Astrocyte (in vitro differentiated cells and primary cell): ENCODE data around the gene PELI3. TPM values are rescaled to one million over a fixed set of nuclear protein-coding genes. Genes with fewer than 3 reads are reported as not detected.

Experiments used
- DNase-seq: peaks from one replicate; pipeline ENCODE4 v3.0.0-alpha.2; 2010; ENCODE audit warnings: low read depth
- FAIRE-seq: peaks from 2 replicates; lab custom pipeline; 2011; peaks lifted over from hg19 to GRCh38; lab: Jason Lieb, UNC
- H2AFZ ChIP-seq: 2 replicates; pipeline ENCODE4 v1.6.0; 2012; ENCODE audit warnings: low read depth, low read length, inconsistent platforms
- H3K27ac ChIP-seq: 2 replicates; pipeline ENCODE4 v1.5.1; 2011; ENCODE audit warnings: low read depth, low read length, inconsistent platforms
- H3K27me3 ChIP-seq: 2 replicates; pipeline ENCODE4 v1.6.0; 2011; ENCODE audit warnings: low read length, inconsistent platforms; ENCODE audit not compliant: insufficient read depth
- H3K36me3 ChIP-seq: 2 replicates; pipeline ENCODE4 v1.5.1; 2011; ENCODE audit warnings: low read length, inconsistent platforms; ENCODE audit not compliant: insufficient read depth
- H3K4me1 ChIP-seq: 2 replicates; pipeline ENCODE4 v1.5.1; 2011; ENCODE audit warnings: low read length, inconsistent platforms; ENCODE audit not compliant: insufficient read depth
- H3K4me2 ChIP-seq: 2 replicates; pipeline ENCODE4 v1.6.0; 2012; ENCODE audit warnings: low read length, inconsistent platforms
- H3K4me3 ChIP-seq: 2 replicates; pipeline ENCODE4 v1.5.1; 2011; ENCODE audit warnings: low read depth, mild to moderate bottlenecking, low read length, inconsistent platforms; ENCODE audit not compliant: insufficient read depth
- H3K79me2 ChIP-seq: 2 replicates; pipeline ENCODE4 v1.6.0; 2012; ENCODE audit warnings: mild to moderate bottlenecking, low read length, inconsistent platforms; ENCODE audit not compliant: insufficient read depth
- H3K9ac ChIP-seq: 2 replicates; pipeline ENCODE4 v1.6.0; 2012; ENCODE audit warnings: mild to moderate bottlenecking, low read length, inconsistent platforms
- H3K9me3 ChIP-seq: 2 replicates; pipeline ENCODE4 v1.5.1; 2012; ENCODE audit warnings: low read depth, mild to moderate bottlenecking, low read length, inconsistent platforms; ENCODE audit not compliant: insufficient read depth
- H4K20me1 ChIP-seq: 2 replicates; pipeline ENCODE4 v1.6.0; 2012; ENCODE audit warnings: low read length, inconsistent platforms; ENCODE audit not compliant: insufficient read depth
- H3K27ac Mint-ChIP-seq: one replicate; pipeline ENCODE4 v1.8.0; 2021; ENCODE audit warnings: mild to moderate bottlenecking, mixed read lengths; ENCODE audit not compliant: unreplicated experiment
- H3K27me3 Mint-ChIP-seq: one replicate; pipeline ENCODE4 v1.8.0; 2021; ENCODE audit warnings: low read depth, mixed read lengths; ENCODE audit not compliant: unreplicated experiment
- H3K36me3 Mint-ChIP-seq: one replicate; pipeline ENCODE4 v1.8.0; 2021; ENCODE audit warnings: low read depth, mixed read lengths; ENCODE audit not compliant: unreplicated experiment
- H3K4me1 Mint-ChIP-seq: one replicate; pipeline ENCODE4 v1.8.0; 2021; ENCODE audit warnings: low read depth, mixed read lengths; ENCODE audit not compliant: unreplicated experiment
- H3K4me3 Mint-ChIP-seq: one replicate; pipeline ENCODE4 v1.8.0; 2021; ENCODE audit warnings: mild to moderate bottlenecking, moderate library complexity, mixed read lengths; ENCODE audit not compliant: unreplicated experiment
- H3K9me3 Mint-ChIP-seq: one replicate; pipeline ENCODE4 v1.8.0; 2021; ENCODE audit warnings: mild to moderate bottlenecking, mixed read lengths; ENCODE audit not compliant: unreplicated experiment
- CTCF ChIP-seq: IDR thresholded peaks from 2 replicates; pipeline ENCODE4 v1.5.1; 2011; ENCODE audit warnings: low read depth, mild to moderate bottlenecking, inconsistent platforms, low read length, moderate library complexity; ENCODE audit not compliant: insufficient read depth
- EZH2 ChIP-seq: IDR thresholded peaks from 2 replicates; pipeline ENCODE4 v1.6.1; 2012; ENCODE audit warnings: mild to moderate bottlenecking, low read length, inconsistent platforms; ENCODE audit not compliant: insufficient read depth
- total RNA-seq: library from RNA; stranded (reverse); gene quantifications from 2 replicates; pipeline ENCODE4 v1.2.1, GENCODE V29; 2021

The PELI3 gene
- total RNA-seq, 1 donor from 2014 or later: 4.6 TPM

- no peaks in the 10 kb centered on the region for H3K4me1 Mint-ChIP-seq
- Histone ChIP-seq H3K27ac (no peak overlapping the region), H3K27me3 (peaks cover 3% of the 10 kb centered on the region), H3K4me1 (no peaks in the 10 kb centered on the region), H3K4me2 (no peak overlapping the region), H3K36me3 (no peaks in the 10 kb centered on the region), H3K9ac (no peak overlapping the region), H3K4me3 (no peak overlapping the region), H3K79me2 (no peaks in the 10 kb centered on the region), H4K20me1 (no peaks in the 10 kb centered on the region), H2AFZ (no peak overlapping the region), H3K9me3 (peaks cover 11% of the 10 kb centered on the region)
- no peak for TF ChIP-seq CTCF
- TF ChIP-seq EZH2: no peak
- H3K4me3 Mint-ChIP-seq: no peak overlapping the region
- DNase-seq (peak; percentile 47), FAIRE-seq (peak; percentile 9)
- H3K9me3 Mint-ChIP-seq: peaks cover 11% of the 10 kb centered on the region
- peaks cover under 1% of the 10 kb centered on the region for H3K36me3 Mint-ChIP-seq
- H3K27me3 Mint-ChIP-seq: peaks cover 11% of the 10 kb centered on the region
- no peak overlapping the region for H3K27ac Mint-ChIP-seq
Measured at GRCh38 chr11:66443602-66444001, 23.1 kb upstream of the PELI3 start.

GRCh38 chr11:66447012-66447411 is 19.7 kb upstream of the PELI3 start:
- Mint-ChIP-seq H3K4me3 (no peak overlapping the region), H3K4me1 (no peaks in the 10 kb centered on the region), H3K27ac (no peak overlapping the region), H3K36me3 (peaks cover 2% of the 10 kb centered on the region), H3K27me3 (peaks cover 29% of the 10 kb centered on the region), H3K9me3 (peaks cover 11% of the 10 kb centered on the region)
- no peak overlapping the region for H3K27ac ChIP-seq
- no peaks in the 10 kb centered on the region for H4K20me1 ChIP-seq
- H3K36me3 ChIP-seq: no peaks in the 10 kb centered on the region
- peaks cover 11% of the 10 kb centered on the region for H3K9me3 ChIP-seq
- no peak for FAIRE-seq
- no peak for TF ChIP-seq EZH2
- DNase-seq: no peak
- no peaks in the 10 kb centered on the region for H3K79me2 ChIP-seq
- no peaks in the 10 kb centered on the region for H3K4me1 ChIP-seq
- H3K4me3 ChIP-seq: no peak overlapping the region
- no peak overlapping the region for H3K9ac ChIP-seq
- no peak overlapping the region for H3K4me2 ChIP-seq
- H2AFZ ChIP-seq: no peak overlapping the region
- H3K27me3 ChIP-seq: peaks cover 11% of the 10 kb centered on the region

GRCh38 chr11:66448523-66448922 is 18.2 kb upstream of the PELI3 start:
- no peak for FAIRE-seq
- no peak overlapping the region for H3K4me3 ChIP-seq
- H3K4me1 ChIP-seq: no peaks in the 10 kb centered on the region
- H3K27me3 ChIP-seq: peaks cover 11% of the 10 kb centered on the region
- no peak overlapping the region for H2AFZ ChIP-seq
- no peaks in the 10 kb centered on the region for H3K79me2 ChIP-seq
- no peaks in the 10 kb centered on the region for H4K20me1 ChIP-seq
- DNase-seq: no peak
- H3K36me3 ChIP-seq: no peaks in the 10 kb centered on the region
- Mint-ChIP-seq H3K4me1 (no peaks in the 10 kb centered on the region), H3K36me3 (peaks cover 2% of the 10 kb centered on the region), H3K27ac (no peak overlapping the region), H3K27me3 (peaks cover 33% of the 10 kb centered on the region), H3K9me3 (peaks cover 2% of the 10 kb centered on the region), H3K4me3 (no peak overlapping the region)
- no peak overlapping the region for H3K9ac ChIP-seq
- TF ChIP-seq CTCF: no peak
- no peak for TF ChIP-seq EZH2
- H3K27ac ChIP-seq: no peak overlapping the region
- H3K4me2 ChIP-seq: no peak overlapping the region
- peaks cover 1% of the 10 kb centered on the region for H3K9me3 ChIP-seq
